RWPE2 (cell line): ENCODE data around the gene USP48.
A peak's percentile ranks its signal among the peaks of the same experiment; 100 is the strongest.

ENCODE experiments used
- ATAC-seq: fragments of 200-7000 bp; cut with Tn5 transposase; 3 replicates; pipeline ENCODE4 v1.9.1; 2021; ENCODE audit warnings: low read depth
- DNase-seq: peaks from one replicate; pipeline ENCODE4 v3.0.0-alpha.2; 2020; ENCODE audit warnings: low spot score
- H3K27ac ChIP-seq: fragments of 450-650 bp; 2 replicates; pipeline ENCODE4 v1.5.1; 2017; ENCODE audit warnings: mild to moderate bottlenecking; ENCODE audit not compliant: poor library complexity, severe bottlenecking
- H3K27me3 ChIP-seq: fragments of 250-450 bp; sonication (Bioruptor Pico); 2 replicates; pipeline ENCODE4 v1.5.1; 2021; ENCODE audit warnings: mild to moderate bottlenecking, moderate library complexity; ENCODE audit not compliant: insufficient read depth, poor library complexity, severe bottlenecking
- H3K36me3 ChIP-seq: fragments of 250-450 bp; sonication (Bioruptor Pico); 2 replicates; pipeline ENCODE4 v1.5.1; 2020; ENCODE audit warnings: low read depth, mild to moderate bottlenecking, moderate library complexity
- H3K4me1 ChIP-seq: fragments of 250-450 bp; sonication (Bioruptor Pico); 2 replicates; pipeline ENCODE4 v1.5.1; 2021; ENCODE audit warnings: mild to moderate bottlenecking, moderate library complexity; ENCODE audit not compliant: insufficient read depth, poor library complexity, severe bottlenecking
- H3K4me3 ChIP-seq: fragments of 250-450 bp; sonication (Bioruptor Pico); 2 replicates; pipeline ENCODE4 v1.5.1; 2021; ENCODE audit warnings: mild to moderate bottlenecking, moderate library complexity; ENCODE audit not compliant: severe bottlenecking
- H3K9me3 ChIP-seq: fragments of 250-450 bp; sonication (Bioruptor Pico); 2 replicates; pipeline ENCODE4 v1.5.1; 2021; ENCODE audit warnings: mild to moderate bottlenecking, moderate library complexity; ENCODE audit not compliant: severe bottlenecking
- TF ChIP-seq, protein P1 (sequence below): fragments of 450-650 bp; IDR thresholded peaks from one replicate; pipeline ENCODE4 v1.5.1; 2017; ENCODE audit warnings: mild to moderate bottlenecking, moderate library complexity; ENCODE audit not compliant: poor library complexity, severe bottlenecking

Gene USP48

GRCh38 chr1:21824926-21825325, 42.0 kb upstream of the USP48 start:
- H3K4me1 ChIP-seq = no peaks in the 10 kb centered on the region
- peaks cover 30% of the 10 kb centered on the region for H3K36me3 ChIP-seq
- no peaks in the 10 kb centered on the region for H3K27me3 ChIP-seq
- no peak overlapping the region for H3K4me3 ChIP-seq
- DNase-seq = no peak
- ATAC-seq = no peak
- no peak overlapping the region for H3K27ac ChIP-seq
- peaks cover 2% of the 10 kb centered on the region for H3K9me3 ChIP-seq
- TF ChIP-seq, protein P1, sequence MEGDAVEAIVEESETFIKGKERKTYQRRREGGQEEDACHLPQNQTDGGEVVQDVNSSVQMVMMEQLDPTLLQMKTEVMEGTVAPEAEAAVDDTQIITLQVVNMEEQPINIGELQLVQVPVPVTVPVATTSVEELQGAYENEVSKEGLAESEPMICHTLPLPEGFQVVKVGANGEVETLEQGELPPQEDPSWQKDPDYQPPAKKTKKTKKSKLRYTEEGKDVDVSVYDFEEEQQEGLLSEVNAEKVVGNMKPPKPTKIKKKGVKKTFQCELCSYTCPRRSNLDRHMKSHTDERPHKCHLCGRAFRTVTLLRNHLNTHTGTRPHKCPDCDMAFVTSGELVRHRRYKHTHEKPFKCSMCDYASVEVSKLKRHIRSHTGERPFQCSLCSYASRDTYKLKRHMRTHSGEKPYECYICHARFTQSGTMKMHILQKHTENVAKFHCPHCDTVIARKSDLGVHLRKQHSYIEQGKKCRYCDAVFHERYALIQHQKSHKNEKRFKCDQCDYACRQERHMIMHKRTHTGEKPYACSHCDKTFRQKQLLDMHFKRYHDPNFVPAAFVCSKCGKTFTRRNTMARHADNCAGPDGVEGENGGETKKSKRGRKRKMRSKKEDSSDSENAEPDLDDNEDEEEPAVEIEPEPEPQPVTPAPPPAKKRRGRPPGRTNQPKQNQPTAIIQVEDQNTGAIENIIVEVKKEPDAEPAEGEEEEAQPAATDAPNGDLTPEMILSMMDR = no peak

DNA sequence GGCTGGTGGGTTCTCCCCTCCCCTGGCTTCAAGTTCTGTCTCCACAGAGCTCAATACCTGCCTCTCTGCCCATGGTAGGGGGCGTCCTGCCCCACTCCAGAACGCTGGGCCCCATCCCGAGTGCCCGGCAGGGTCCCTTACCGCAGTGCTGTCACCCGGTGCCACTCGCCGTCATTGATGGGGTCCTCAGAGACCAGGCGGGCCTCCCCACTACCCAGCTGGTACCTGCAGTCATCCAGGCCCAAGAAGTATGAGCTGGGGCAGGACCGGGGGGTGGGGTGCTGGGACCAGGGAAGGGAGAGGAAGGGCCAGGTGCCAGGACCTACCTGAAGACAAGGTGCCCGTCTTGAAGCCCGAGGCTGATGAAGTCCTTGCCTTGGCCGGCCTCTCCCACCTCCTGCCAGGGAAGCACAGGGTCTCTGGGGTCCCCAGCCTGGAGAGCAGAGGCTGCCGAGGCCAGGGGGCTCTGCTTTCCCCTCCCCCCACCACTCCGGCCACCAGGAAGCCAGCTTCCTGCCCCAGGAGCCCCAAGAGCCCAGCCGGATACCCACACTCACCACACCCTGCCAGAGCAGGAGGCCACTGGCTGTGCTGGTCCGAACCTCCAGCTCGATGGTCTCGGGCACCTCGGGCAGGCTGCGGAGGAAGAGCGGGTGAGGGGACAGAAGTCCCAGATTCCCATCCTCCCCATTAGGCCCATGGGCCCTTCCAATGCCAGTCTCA, 41.2 kb upstream of the USP48 start:
- H3K4me1 ChIP-seq = no peaks in the 10 kb centered on the region
- DNase-seq = no peak
- no peaks in the 10 kb centered on the region for H3K27me3 ChIP-seq
- peaks cover 2% of the 10 kb centered on the region for H3K9me3 ChIP-seq
- no peak overlapping the region for H3K27ac ChIP-seq
- no peak overlapping the region for H3K4me3 ChIP-seq
- no peak for ATAC-seq
- H3K36me3 ChIP-seq = peaks cover 23% of the 10 kb centered on the region
- TF ChIP-seq, protein P1 = no peak

DNA sequence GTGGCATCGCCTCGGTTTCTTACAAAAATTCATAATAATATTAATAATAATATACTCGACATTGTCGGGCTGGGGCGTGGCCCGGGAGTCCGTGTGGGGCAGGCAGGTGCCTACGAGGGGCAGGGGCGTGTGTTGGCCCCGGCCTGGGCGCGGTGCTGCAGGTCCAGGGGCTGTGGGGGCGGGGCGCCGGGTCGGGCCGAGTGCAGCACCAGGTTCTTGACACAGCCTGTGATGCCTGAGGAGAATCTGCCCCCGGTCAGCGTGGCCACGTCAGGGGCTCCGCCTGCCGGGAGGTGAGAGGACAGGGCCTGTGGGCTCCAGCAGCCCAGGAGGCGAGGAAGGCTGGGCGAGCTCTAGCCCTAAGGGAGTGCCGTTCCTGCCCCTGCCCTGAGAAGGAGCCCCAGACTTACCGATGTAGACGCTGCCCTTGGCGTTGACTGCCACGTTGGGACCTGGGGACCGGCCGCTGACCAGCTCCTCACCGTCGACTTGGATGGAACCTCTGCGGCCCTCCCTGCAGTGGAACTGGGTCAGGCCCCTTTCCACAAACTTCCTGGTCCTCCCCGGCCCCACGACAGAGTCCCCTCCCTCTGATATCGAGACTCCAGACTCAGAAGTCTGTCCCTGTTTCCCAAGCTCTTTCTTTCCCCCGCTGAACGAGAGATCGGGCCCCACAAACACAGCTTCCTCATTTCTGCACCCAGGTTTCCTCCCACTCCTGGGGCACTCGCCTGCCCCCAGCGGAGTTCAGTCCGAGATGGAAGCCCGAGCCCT, 40.4 kb upstream of the USP48 start:
- Histone ChIP-seq H3K4me1 (no peaks in the 10 kb centered on the region), H3K9me3 (peaks cover 2% of the 10 kb centered on the region), H3K4me3 (no peak overlapping the region), H3K36me3 (peaks cover 17% of the 10 kb centered on the region), H3K27ac (no peak overlapping the region), H3K27me3 (no peaks in the 10 kb centered on the region)
- TF ChIP-seq, protein P1 = no peak
- DNase-seq (no peak), ATAC-seq (no peak)

DNA sequence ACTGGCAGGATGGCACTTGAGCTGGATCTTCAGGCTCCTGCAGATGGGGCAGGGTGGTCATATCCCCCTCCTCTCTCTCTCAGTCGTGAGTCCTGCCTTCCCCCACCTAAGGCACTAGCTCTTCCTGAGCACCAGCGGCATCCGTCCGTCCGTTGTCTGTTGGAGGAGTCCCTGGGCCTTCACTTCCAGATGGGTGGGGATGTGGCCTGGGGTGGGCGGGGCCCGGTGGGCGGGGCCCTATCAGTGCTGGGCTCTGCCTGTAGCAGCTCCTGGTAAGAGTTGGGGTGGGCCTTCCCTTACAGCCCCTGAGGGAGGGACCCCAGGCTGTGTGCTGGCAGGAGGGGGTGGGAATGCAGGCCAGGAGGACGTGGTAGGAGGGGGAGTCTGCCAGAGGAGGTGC, 39.4 kb upstream of the USP48 start:
- H3K4me1 ChIP-seq = no peaks in the 10 kb centered on the region
- H3K27ac ChIP-seq = no peak overlapping the region
- H3K36me3 ChIP-seq = peaks cover 9% of the 10 kb centered on the region; the same call in 1 of the 2 replicates
- no peak overlapping the region for H3K4me3 ChIP-seq
- H3K27me3 ChIP-seq = no peaks in the 10 kb centered on the region
- no peak for DNase-seq
- TF ChIP-seq, protein P1 = no peak
- ATAC-seq = peak; percentile 33; the same call in 1 of the 3 replicates
- peaks cover 2% of the 10 kb centered on the region for H3K9me3 ChIP-seq
